GM12892 (cell line): ENCODE measurements around the gene INHA.

Source experiments
- POLR2A ChIP-seq: IDR thresholded peaks from 2 replicates; pipeline ENCODE4 v1.6.1; 2011; ENCODE audit warnings: low read depth, low read length, control low read depth
- POLR2AphosphoS5 ChIP-seq: IDR thresholded peaks from 2 replicates; pipeline ENCODE4 v1.6.1; 2011; ENCODE audit warnings: low read depth, low read length, control low read depth

DNA sequence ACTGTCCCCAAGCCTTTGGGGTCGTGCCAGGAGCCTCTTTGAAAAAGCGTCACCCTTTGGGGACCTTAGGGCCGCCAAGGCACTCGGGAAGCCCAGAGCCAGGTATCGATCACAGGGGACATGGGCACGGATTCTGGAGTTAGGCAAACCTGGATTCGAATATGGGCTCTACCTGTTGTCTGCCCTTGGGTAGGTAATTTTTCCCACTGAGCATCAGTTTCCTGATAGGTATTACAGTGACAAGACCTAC, 19.0 kb upstream of the INHA start:
- no peak for TF ChIP-seq POLR2AphosphoS5
- no peak for TF ChIP-seq POLR2A
